Measurements from ENCODE around the gene ZDHHC14. TPM values are rescaled to one million over a fixed set of nuclear protein-coding genes. Genes with fewer than 3 reads are reported as not detected.
A peak's percentile ranks its signal among the peaks of the same experiment; 100 is the strongest.

The ZDHHC14 gene
- total and polyA plus RNA-seq, 7 donors, result 2.4 to 12.6 (median 9.6) TPM

- TF ChIP-seq EP300 (IDR thresholded peaks at IDR 0.05) (no peak), POLR2A (IDR thresholded peaks at IDR 0.05) (no peak), POLR2AphosphoS5 (IDR thresholded peaks at IDR 0.05) (no peak)
- TF ChIP-seq, protein P1, sequence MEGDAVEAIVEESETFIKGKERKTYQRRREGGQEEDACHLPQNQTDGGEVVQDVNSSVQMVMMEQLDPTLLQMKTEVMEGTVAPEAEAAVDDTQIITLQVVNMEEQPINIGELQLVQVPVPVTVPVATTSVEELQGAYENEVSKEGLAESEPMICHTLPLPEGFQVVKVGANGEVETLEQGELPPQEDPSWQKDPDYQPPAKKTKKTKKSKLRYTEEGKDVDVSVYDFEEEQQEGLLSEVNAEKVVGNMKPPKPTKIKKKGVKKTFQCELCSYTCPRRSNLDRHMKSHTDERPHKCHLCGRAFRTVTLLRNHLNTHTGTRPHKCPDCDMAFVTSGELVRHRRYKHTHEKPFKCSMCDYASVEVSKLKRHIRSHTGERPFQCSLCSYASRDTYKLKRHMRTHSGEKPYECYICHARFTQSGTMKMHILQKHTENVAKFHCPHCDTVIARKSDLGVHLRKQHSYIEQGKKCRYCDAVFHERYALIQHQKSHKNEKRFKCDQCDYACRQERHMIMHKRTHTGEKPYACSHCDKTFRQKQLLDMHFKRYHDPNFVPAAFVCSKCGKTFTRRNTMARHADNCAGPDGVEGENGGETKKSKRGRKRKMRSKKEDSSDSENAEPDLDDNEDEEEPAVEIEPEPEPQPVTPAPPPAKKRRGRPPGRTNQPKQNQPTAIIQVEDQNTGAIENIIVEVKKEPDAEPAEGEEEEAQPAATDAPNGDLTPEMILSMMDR (IDR thresholded peaks at IDR 0.05), result no peak
- no peaks in the 10 kb centered on the region for H3K27me3 ChIP-seq
- no peak overlapping the region for H3K4me3 ChIP-seq
- no peaks in the 10 kb centered on the region for H3K4me1 ChIP-seq
- H3K36me3 ChIP-seq, result no peaks in the 10 kb centered on the region
- H3K27ac ChIP-seq, result no peak overlapping the region
- WGBS, 2 donors, result 95 to 98% methylated on average over 3 of the region's 3 CpGs
- no peak for DNase-seq
- H3K9me3 ChIP-seq, result no peaks in the 10 kb centered on the region
- intact Hi-C loops (cut with DNase I), result no loop called here
Measured at GRCh38 chr6:157642736-157643135, 261.7 kb downstream of the ZDHHC14 start.

DNA sequence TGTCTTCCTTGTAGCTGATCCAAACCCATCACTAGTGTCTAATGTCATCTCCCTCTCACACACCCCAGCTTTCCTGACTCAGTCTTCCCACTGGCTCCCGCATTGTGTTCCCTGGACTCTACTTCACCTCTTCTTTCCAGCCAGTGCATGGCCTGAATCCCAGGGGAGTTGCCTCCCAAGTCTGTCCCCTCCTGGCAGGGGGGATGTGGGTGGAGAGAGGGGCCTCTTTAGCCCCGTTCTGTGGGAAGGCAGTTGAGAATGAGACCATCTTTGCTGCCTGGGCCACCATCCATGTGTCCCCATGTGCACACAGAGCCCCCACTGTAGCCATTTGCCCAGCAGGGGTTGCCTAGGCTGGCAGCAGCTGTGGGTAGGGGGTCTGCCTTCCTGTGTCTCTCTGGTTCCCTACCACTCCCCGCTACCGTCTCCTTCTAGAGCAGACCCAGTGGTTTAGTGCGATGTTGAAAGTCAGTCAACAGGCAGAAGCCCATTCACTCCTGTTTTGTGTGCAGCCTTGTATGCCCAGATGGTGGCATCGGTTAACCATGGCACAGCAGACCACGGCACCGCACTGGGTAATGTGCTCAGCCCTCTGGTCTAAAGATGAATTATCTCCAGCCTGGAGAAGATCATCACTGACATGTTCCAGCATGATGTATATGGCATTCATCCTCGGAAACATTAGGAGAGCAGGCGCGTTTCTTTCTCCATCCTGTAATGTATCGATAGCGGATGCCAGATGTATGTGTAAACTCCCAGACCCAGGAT is 263.2 kb downstream of the ZDHHC14 start:
- 91 to 94% methylated on average over 13 of the region's 13 CpGs for WGBS, 2 donors
- DNase-seq, result peak; percentile 51

GRCh38 chr6:157645201-157645795 is 264.3 kb downstream of the ZDHHC14 start:
- no peaks in the 10 kb centered on the region for H3K27me3 ChIP-seq
- peak; percentile 44 for DNase-seq
- no peaks in the 10 kb centered on the region for H3K36me3 ChIP-seq
- WGBS, 2 donors, result 83 to 90% methylated on average over 20 of the region's 20 CpGs
- H3K27ac ChIP-seq, result no peak overlapping the region
- H3K4me3 ChIP-seq, result no peak overlapping the region
- no peak for TF ChIP-seq POLR2AphosphoS5 (IDR thresholded peaks at IDR 0.05)
- TF ChIP-seq POLR2A (IDR thresholded peaks at IDR 0.05), result no peak
- TF ChIP-seq EP300 (IDR thresholded peaks at IDR 0.05), result no peak
- TF ChIP-seq, protein P1 (IDR thresholded peaks at IDR 0.05), result no peak
- intact Hi-C loops (cut with DNase I), result no loop called here
- H3K4me1 ChIP-seq, result peaks cover 0 to 9% (median 8%) of the 10 kb centered on the region in 4 donors
- H3K9me3 ChIP-seq, result no peaks in the 10 kb centered on the region

More for the DNA sequence above, 263.2 kb downstream of the ZDHHC14 start:
- Histone ChIP-seq H3K27ac (no peak overlapping the region), H3K27me3 (no peaks in the 10 kb centered on the region), H3K4me1 (no peaks in the 10 kb centered on the region), H3K9me3 (no peaks in the 10 kb centered on the region), H3K4me3 (no peak overlapping the region), H3K36me3 (no peaks in the 10 kb centered on the region)
- intact Hi-C loops (cut with DNase I), result no loop called here
- TF ChIP-seq, protein P1 (IDR thresholded peaks at IDR 0.05), result no peak
- no peak for TF ChIP-seq POLR2AphosphoS5 (IDR thresholded peaks at IDR 0.05)
- no peak for TF ChIP-seq POLR2A (IDR thresholded peaks at IDR 0.05)
- no peak for TF ChIP-seq EP300 (IDR thresholded peaks at IDR 0.05)

DNA sequence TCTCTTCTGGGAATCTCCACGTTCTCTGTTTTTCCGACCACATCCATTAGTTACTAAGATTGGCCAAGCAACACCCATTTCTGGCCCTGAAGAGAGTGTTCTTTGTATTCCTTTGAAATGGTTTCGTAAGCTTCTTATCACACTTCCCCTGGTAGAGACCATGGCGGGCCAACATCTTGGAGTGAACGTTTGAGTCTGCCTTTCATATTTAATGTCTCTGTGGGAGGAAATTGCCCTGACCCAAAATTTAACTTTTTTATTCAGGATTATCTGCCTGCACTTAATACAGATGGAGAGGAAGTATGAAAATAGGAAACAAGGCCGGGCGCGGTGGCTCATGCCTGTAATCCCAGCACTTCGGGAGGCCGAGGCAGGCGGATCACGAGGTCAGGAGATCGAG is 265.0 kb downstream of the ZDHHC14 start:
- intact Hi-C loops (cut with DNase I), result no loop called here

More for the DNA sequence above, 265.0 kb downstream of the ZDHHC14 start:
- no peak overlapping the region for H3K4me3 ChIP-seq
- peaks cover 0 to 15% (median 12%) of the 10 kb centered on the region in 4 donors for H3K4me1 ChIP-seq
- DNase-seq, result peak; percentile 26
- H3K27ac ChIP-seq, result no peak overlapping the region
- no peaks in the 10 kb centered on the region for H3K36me3 ChIP-seq
- WGBS, 2 donors, result 72 to 88% methylated on average over 13 of the region's 13 CpGs
- H3K9me3 ChIP-seq, result no peaks in the 10 kb centered on the region
- H3K27me3 ChIP-seq, result no peaks in the 10 kb centered on the region
- TF ChIP-seq, protein P1 (IDR thresholded peaks at IDR 0.05), result no peak
- no peak for TF ChIP-seq POLR2A (IDR thresholded peaks at IDR 0.05)
- TF ChIP-seq POLR2AphosphoS5 (IDR thresholded peaks at IDR 0.05), result no peak
- no peak for TF ChIP-seq EP300 (IDR thresholded peaks at IDR 0.05)
